ENCODE data around the gene PRELID3B.

The PRELID3B gene

GRCh38 chr20:58984691-58985090 is 57.9 kb downstream of the PRELID3B start:
- Histone ChIP-seq H3K36me3 (ENCODE audit: insufficient read depth, low read length) (peaks cover 32% of the 10 kb centered on the region; the same call in 1 of the 2 replicates), H3K9ac (ENCODE audit: low read depth, low read length, poor library complexity, severe bottlenecking) (peak overlapping the region; percentile 14), H4K20me1 (ENCODE audit: insufficient read depth, low read length, poor library complexity, severe bottlenecking) (peaks cover 23% of the 10 kb centered on the region), H3K9me2 (replicated peaks; ENCODE audit: low read depth, low read length) (no peaks in the 10 kb centered on the region), H3K79me2 (ENCODE audit: insufficient read depth, low read length) (peaks cover 58% of the 10 kb centered on the region), H3K9me3 (ENCODE audit: insufficient read depth, low read depth, low read length) (no peaks in the 10 kb centered on the region), H2AFZ (ENCODE audit: low read length) (no peak overlapping the region), H3K4me1 (ENCODE audit: insufficient read depth, low read length, poor library complexity, severe bottlenecking) (peaks cover 24% of the 10 kb centered on the region), H3K4me2 (ENCODE audit: low read depth, low read length, poor library complexity, severe bottlenecking) (peak overlapping the region; percentile 63), H3K4me3 (ENCODE audit: low read length, poor library complexity, severe bottlenecking) (peak overlapping the region; percentile 59), H3F3A (ENCODE audit: low read depth) (no peaks in the 10 kb centered on the region), H3K27me3 (ENCODE audit: insufficient read depth, low read length, poor library complexity, severe bottlenecking) (no peaks in the 10 kb centered on the region)
- TF ChIP-seq EZH2phosphoT487 (IDR thresholded peaks at IDR 0.05; ENCODE audit: borderline replicate concordance), result no peak
- no peak for TF ChIP-seq CTCF (conservative IDR thresholded peaks at IDR 0.05; ENCODE audit: low read length)

Measured in Loucy (cell line).